H9 (cell line): Measurements from ENCODE around the gene OOSP4A. TPM values are rescaled to one million over a fixed set of nuclear protein-coding genes. Genes with fewer than 3 reads are reported as not detected.

Experiments
- DNase-seq: peaks from one replicate; pipeline ENCODE4 v3.0.0-alpha.2; 2017
- H2AFZ ChIP-seq: one replicate; pipeline ENCODE4 v1.6.1; 2013; ENCODE audit warnings: mild to moderate bottlenecking, low read length, control low read depth, moderate library complexity
- H2AK5ac ChIP-seq: 2 replicates; pipeline ENCODE4 v1.6.1; 2013; ENCODE audit warnings: low read length, control low read depth, mixed read lengths; ENCODE audit not compliant: insufficient read length
- H2BK120ac ChIP-seq: one replicate; pipeline ENCODE4 v1.6.1; 2013; ENCODE audit warnings: low read depth, mild to moderate bottlenecking, low read length, control low read depth, inconsistent platforms; ENCODE audit not compliant: poor library complexity, severe bottlenecking
- H2BK12ac ChIP-seq: 2 replicates; pipeline ENCODE4 v1.6.1; 2013; ENCODE audit warnings: low read length, control low read depth, mixed read lengths, low read depth; ENCODE audit not compliant: insufficient read length
- H2BK15ac ChIP-seq: 2 replicates; pipeline ENCODE4 v1.6.1; 2013; ENCODE audit warnings: low read depth, low read length, control low read depth
- H2BK20ac ChIP-seq: one replicate; pipeline ENCODE4 v1.6.1; 2013; ENCODE audit warnings: low read depth, mild to moderate bottlenecking, low read length, control low read depth, inconsistent platforms; ENCODE audit not compliant: poor library complexity, severe bottlenecking
- H2BK5ac ChIP-seq: 2 replicates; pipeline ENCODE4 v1.6.1; 2013; ENCODE audit warnings: low read length, control low read depth, mixed read lengths; ENCODE audit not compliant: insufficient read length
- H3K14ac ChIP-seq: 2 replicates; pipeline ENCODE4 v1.6.1; 2013; ENCODE audit warnings: low read length, control low read depth; ENCODE audit not compliant: insufficient read depth
- H3K18ac ChIP-seq: 2 replicates; pipeline ENCODE4 v1.6.1; 2013; ENCODE audit warnings: low read depth, mild to moderate bottlenecking, mixed read lengths, low read length, control low read depth; ENCODE audit not compliant: insufficient read length
- H3K23ac ChIP-seq: 2 replicates; pipeline ENCODE4 v1.6.1; 2013; ENCODE audit warnings: low read length, control low read depth, mixed read lengths, low read depth; ENCODE audit not compliant: insufficient read length
- H3K23me2 ChIP-seq: 2 replicates; pipeline ENCODE4 v1.6.1; 2013; ENCODE audit warnings: low read depth, mild to moderate bottlenecking, mixed read lengths, low read length, control low read depth; ENCODE audit not compliant: insufficient read length, poor library complexity, severe bottlenecking
- H3K27ac ChIP-seq: 2 replicates; pipeline ENCODE4 v1.5.1; 2013; ENCODE audit warnings: low read length, control low read depth, mixed read lengths, low read depth; ENCODE audit not compliant: insufficient read length
- H3K27me3 ChIP-seq: 2 replicates; pipeline ENCODE4 v1.6.1; 2013; ENCODE audit warnings: low read length, control low read depth, inconsistent platforms; ENCODE audit not compliant: insufficient read depth
- H3K4ac ChIP-seq: 2 replicates; pipeline ENCODE4 v1.6.1; 2013; ENCODE audit warnings: low read depth, mild to moderate bottlenecking, control low read depth, inconsistent platforms, low read length, moderate library complexity
- H3K4me1 ChIP-seq: 2 replicates; pipeline ENCODE4 v1.6.1; 2013; ENCODE audit warnings: low read length, control low read depth, inconsistent platforms; ENCODE audit not compliant: insufficient read depth
- H3K4me2 ChIP-seq: 2 replicates; pipeline ENCODE4 v1.6.1; 2013; ENCODE audit warnings: low read length, control low read depth, mixed read lengths; ENCODE audit not compliant: insufficient read length, insufficient read depth
- H3K56ac ChIP-seq: 2 replicates; pipeline ENCODE4 v1.6.1; 2013; ENCODE audit warnings: low read depth, mild to moderate bottlenecking, mixed read lengths, low read length, control low read depth; ENCODE audit not compliant: insufficient read length
- H3K79me1 ChIP-seq: 2 replicates; pipeline ENCODE4 v1.6.1; 2013; ENCODE audit warnings: low read depth, mild to moderate bottlenecking, moderate library complexity, low read length, control low read depth, inconsistent platforms; ENCODE audit not compliant: insufficient read depth, poor library complexity, severe bottlenecking
- H3K79me2 ChIP-seq: 2 replicates; pipeline ENCODE4 v1.6.1; 2013; ENCODE audit warnings: low read length, control low read depth, inconsistent platforms; ENCODE audit not compliant: insufficient read depth
- H3K9ac ChIP-seq: 2 replicates; pipeline ENCODE4 v1.6.1; 2013; ENCODE audit warnings: low read length, control low read depth, mixed read lengths; ENCODE audit not compliant: insufficient read length; ENCODE audit errors: extremely low read depth
- H3K9me3 ChIP-seq: one replicate; pipeline ENCODE4 v1.6.1; 2013; ENCODE audit warnings: low read depth, low read length, inconsistent platforms; ENCODE audit not compliant: control insufficient read depth
- H3T11ph ChIP-seq: one replicate; pipeline ENCODE4 v1.6.1; 2013; ENCODE audit warnings: mild to moderate bottlenecking, low read length, control low read depth, inconsistent platforms
- H4K20me1 ChIP-seq: one replicate; pipeline ENCODE4 v1.6.1; 2013; ENCODE audit not compliant: control insufficient read depth, insufficient read length, insufficient read depth
- H4K5ac ChIP-seq: 2 replicates; pipeline ENCODE4 v1.6.1; 2013; ENCODE audit warnings: low read depth, mild to moderate bottlenecking, mixed read lengths, low read length, control low read depth; ENCODE audit not compliant: insufficient read length
- H4K8ac ChIP-seq: replicated peaks from 2 replicates; pipeline ENCODE4 v1.6.1; 2013; ENCODE audit warnings: low read length, control low read depth, mixed read lengths, low read depth; ENCODE audit not compliant: insufficient read length
- H4K91ac ChIP-seq: 2 replicates; pipeline ENCODE4 v1.6.1; 2013; ENCODE audit warnings: low read depth, mild to moderate bottlenecking, moderate library complexity, mixed read lengths, low read length, control low read depth; ENCODE audit not compliant: insufficient read length
- H3K27ac Mint-ChIP-seq, 3 experiments: 2 replicates in 2 of 3; 3 replicates in 1 of 3; pipeline ENCODE4 v1.8.0; 2020 to 2021; ENCODE audit warnings: mixed read lengths in 3 of 3, mild to moderate bottlenecking in 1 of 3, moderate library complexity in 1 of 3
- H3K27me3 Mint-ChIP-seq: 2 replicates; pipeline ENCODE4 v1.8.0; 2021; ENCODE audit warnings: low read depth, mild to moderate bottlenecking, moderate library complexity, mixed read lengths
- H3K36me3 Mint-ChIP-seq, 3 experiments: 2 replicates in 2 of 3; 3 replicates in 1 of 3; pipeline ENCODE4 v1.8.0; 2020 to 2021; ENCODE audit warnings: low read depth in 3 of 3, mixed read lengths in 3 of 3; ENCODE audit not compliant: insufficient read depth in 1 of 3
- H3K4me1 Mint-ChIP-seq, 2 experiments: 2 replicates each; pipeline ENCODE4 v1.8.0; 2020; ENCODE audit warnings: mixed read lengths in 2 of 2
- H3K4me3 Mint-ChIP-seq, 2 experiments: 2 replicates in 1 of 2; 3 replicates in 1 of 2; pipeline ENCODE4 v1.8.0; 2020 to 2021; ENCODE audit warnings: mild to moderate bottlenecking in 2 of 2, mixed read lengths in 2 of 2, moderate library complexity in 1 of 2
- H3K9me3 Mint-ChIP-seq, 2 experiments: 2 replicates in 1 of 2; 3 replicates in 1 of 2; pipeline ENCODE4 v1.8.0; 2020; ENCODE audit warnings: mild to moderate bottlenecking in 2 of 2, mixed read lengths in 2 of 2, moderate library complexity in 1 of 2
- CTCF ChIP-seq: fragments of 200-600 bp; sonication (generic); conservative IDR thresholded peaks from 3 replicates; pipeline ENCODE4 v1.8.0; 2021; ENCODE audit warnings: antibody characterized with exemption, mild to moderate bottlenecking
- WGBS: extraction: QIAGEN DNeasy Blood & Tissue Kit; methylation state at CpG from one replicate; pipeline ENCODE4 v1.1.7; 2013; ENCODE audit warnings: missing lambda C conversion rate, low lambda C conversion rate, mixed read lengths; ENCODE audit not compliant: insufficient read length; ENCODE audit errors: extremely low coverage; 5-methylcytosine and 5-hydroxymethylcytosine counted together
- total RNA-seq: library from RNA; stranded (reverse); gene quantifications from 2 replicates; pipeline ENCODE4 v1.2.1, GENCODE V29; 2021

The OOSP4A gene
- total RNA-seq, 1 experiment from 2014 or later, result not detected

GRCh38 chr11:59967677-59968394, 4.0 kb downstream of the OOSP4A start:
- no peak overlapping the region for H2BK5ac ChIP-seq
- H2BK120ac ChIP-seq, result no peak overlapping the region
- no peak overlapping the region for H2BK20ac ChIP-seq
- no peak overlapping the region for H2AFZ ChIP-seq
- H3K9ac ChIP-seq, result no peak overlapping the region
- no peak overlapping the region for H3K4ac ChIP-seq
- H3T11ph ChIP-seq, result no peak overlapping the region
- Mint-ChIP-seq H3K36me3 (no peaks in the 10 kb centered on the region), H3K27ac (no peak overlapping the region), H3K9me3 (no peaks in the 10 kb centered on the region), H3K4me3 (no peak overlapping the region), H3K4me1 (peaks cover 18% of the 10 kb centered on the region in 2 experiments), H3K27me3 (no peaks in the 10 kb centered on the region)
- no peak overlapping the region for H2BK15ac ChIP-seq
- no CpG with 5 or more reads among the region's 3 CpGs for WGBS
- no peak overlapping the region for H3K56ac ChIP-seq
- no peak overlapping the region for H3K23ac ChIP-seq
- H4K5ac ChIP-seq, result no peak overlapping the region
- no peaks in the 10 kb centered on the region for H3K27me3 ChIP-seq
- H3K4me2 ChIP-seq, result no peak overlapping the region
- no peak overlapping the region for H3K14ac ChIP-seq
- H3K18ac ChIP-seq, result no peak overlapping the region
- H3K79me1 ChIP-seq, result no peaks in the 10 kb centered on the region
- no peak overlapping the region for H3K27ac ChIP-seq
- DNase-seq, result no peak
- TF ChIP-seq CTCF, result no peak
- H4K20me1 ChIP-seq, result no peaks in the 10 kb centered on the region
- H3K79me2 ChIP-seq, result no peaks in the 10 kb centered on the region
- no peaks in the 10 kb centered on the region for H3K23me2 ChIP-seq
- no peaks in the 10 kb centered on the region for H3K9me3 ChIP-seq
- H3K4me1 ChIP-seq, result peaks cover 4% of the 10 kb centered on the region; the same call in 1 of the 2 replicates
- no peak overlapping the region for H4K91ac ChIP-seq
- no peak overlapping the region for H2AK5ac ChIP-seq
- H4K8ac ChIP-seq, result no peak overlapping the region
- no peak overlapping the region for H2BK12ac ChIP-seq
